GM12874 (cell line): ENCODE data around the gene MYL4.

ENCODE experiments used
- TF ChIP-seq, protein P1 (sequence below): IDR thresholded peaks from 2 replicates; pipeline ENCODE4 v1.5.1; 2011; ENCODE audit warnings: low read depth, mild to moderate bottlenecking, control low read depth, low read length, moderate library complexity; ENCODE audit not compliant: insufficient read depth

Gene MYL4

DNA sequence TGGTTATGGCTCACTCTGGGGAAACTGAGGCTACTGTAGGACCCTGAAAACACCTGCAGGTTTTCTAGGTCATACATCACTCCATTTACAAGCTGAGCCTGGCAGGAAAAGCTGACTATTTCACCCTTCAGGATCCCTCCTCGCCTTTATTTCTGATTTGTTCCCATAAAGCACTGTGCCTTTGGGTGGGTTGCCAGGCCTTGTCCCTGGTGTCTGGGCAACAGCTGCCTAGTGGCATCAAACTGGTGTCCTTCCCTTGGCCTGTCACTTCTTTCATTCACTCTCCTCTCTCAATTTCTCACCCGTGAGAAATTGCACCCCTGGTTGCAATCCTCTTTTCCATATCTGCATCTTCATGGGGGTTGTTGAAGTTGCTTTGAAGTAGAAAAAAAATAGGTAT, 1.6 kb downstream of the MYL4 start:
- TF ChIP-seq, protein P1, sequence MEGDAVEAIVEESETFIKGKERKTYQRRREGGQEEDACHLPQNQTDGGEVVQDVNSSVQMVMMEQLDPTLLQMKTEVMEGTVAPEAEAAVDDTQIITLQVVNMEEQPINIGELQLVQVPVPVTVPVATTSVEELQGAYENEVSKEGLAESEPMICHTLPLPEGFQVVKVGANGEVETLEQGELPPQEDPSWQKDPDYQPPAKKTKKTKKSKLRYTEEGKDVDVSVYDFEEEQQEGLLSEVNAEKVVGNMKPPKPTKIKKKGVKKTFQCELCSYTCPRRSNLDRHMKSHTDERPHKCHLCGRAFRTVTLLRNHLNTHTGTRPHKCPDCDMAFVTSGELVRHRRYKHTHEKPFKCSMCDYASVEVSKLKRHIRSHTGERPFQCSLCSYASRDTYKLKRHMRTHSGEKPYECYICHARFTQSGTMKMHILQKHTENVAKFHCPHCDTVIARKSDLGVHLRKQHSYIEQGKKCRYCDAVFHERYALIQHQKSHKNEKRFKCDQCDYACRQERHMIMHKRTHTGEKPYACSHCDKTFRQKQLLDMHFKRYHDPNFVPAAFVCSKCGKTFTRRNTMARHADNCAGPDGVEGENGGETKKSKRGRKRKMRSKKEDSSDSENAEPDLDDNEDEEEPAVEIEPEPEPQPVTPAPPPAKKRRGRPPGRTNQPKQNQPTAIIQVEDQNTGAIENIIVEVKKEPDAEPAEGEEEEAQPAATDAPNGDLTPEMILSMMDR = no peak

DNA sequence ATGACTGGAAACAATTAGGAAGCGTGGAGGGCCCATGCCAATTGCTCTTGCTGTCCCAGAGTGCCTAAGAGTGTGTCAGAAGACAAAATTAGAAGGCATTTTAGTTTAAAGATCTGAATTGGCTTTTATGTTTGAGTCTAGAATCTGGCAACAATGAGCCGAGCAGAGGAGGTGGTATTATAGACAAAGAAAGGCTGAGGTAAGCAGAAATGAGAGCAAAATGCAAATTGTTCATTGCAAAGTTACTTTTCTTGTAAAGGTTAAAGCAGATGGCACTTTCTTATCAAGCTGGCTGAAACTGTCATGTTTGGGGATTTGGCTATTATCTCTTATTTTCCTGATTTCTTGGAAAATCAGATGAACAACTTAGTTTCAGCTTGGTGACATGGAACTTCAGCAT, 3.3 kb downstream of the MYL4 start:
- TF ChIP-seq, protein P1 = no peak

DNA sequence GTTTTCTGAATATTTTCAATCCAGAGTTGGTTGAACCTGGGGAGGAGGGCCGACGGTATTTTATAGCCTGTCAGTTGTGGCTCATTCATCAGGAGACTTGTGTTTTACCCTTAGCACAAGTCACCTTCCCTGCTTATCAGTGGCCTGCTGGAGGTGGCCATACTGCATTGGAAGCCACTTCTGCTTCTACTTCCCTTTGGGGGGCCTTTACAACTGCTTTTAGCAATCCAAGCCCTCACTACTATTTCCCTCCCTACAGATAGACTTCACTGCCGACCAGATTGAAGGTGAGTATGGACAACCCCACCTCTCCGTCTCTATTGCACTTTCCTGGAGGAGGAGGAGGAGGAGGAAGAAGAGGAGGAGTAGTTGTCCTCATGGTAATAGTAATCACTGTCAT, 4.4 kb downstream of the MYL4 start:
- TF ChIP-seq, protein P1 = no peak

DNA sequence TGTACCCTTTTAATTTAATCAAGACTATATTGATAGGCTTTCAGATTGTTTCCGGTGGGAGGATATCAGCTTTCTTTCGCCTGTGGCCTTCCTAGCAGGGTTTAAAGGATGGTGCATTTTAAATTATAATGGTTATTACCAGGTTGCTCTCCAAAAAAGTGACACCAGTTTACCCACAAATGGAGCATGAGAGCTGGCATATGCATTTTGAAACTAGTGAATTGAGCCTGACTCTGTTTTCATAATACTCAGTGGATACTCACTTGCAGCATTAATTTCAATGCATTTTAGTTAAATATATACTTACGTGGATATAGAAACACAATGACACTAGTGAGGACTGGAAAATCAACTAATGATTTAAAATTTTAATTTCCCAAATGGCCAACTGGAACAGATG, 5.8 kb downstream of the MYL4 start:
- TF ChIP-seq, protein P1 = no peak

DNA sequence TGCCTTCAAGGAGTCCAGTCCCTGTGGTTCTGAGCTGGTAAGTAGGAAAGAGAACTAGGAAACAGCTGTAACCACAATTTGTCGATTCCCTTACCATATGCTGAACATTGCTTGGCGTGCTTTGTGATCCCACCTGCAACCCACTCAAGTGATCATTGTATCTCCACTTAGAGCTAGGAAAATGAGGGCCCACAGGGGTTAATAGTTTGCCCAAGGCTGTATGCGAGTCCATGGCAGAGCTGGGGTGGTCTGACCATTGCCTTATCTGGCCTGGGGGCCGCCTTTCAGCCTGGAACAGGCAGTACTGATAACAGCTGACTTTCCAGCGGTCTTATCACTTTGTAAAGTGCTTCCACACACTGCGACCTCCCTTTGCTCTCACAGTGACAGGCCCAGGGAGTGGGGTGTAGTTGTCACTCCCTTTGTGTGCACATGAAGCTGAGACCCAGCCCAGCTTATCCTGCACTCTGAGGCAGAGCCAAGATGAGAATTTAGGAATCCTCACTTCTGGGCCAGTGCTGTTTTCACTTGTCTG, 9.8 kb downstream of the MYL4 start:
- TF ChIP-seq, protein P1 = no peak

DNA sequence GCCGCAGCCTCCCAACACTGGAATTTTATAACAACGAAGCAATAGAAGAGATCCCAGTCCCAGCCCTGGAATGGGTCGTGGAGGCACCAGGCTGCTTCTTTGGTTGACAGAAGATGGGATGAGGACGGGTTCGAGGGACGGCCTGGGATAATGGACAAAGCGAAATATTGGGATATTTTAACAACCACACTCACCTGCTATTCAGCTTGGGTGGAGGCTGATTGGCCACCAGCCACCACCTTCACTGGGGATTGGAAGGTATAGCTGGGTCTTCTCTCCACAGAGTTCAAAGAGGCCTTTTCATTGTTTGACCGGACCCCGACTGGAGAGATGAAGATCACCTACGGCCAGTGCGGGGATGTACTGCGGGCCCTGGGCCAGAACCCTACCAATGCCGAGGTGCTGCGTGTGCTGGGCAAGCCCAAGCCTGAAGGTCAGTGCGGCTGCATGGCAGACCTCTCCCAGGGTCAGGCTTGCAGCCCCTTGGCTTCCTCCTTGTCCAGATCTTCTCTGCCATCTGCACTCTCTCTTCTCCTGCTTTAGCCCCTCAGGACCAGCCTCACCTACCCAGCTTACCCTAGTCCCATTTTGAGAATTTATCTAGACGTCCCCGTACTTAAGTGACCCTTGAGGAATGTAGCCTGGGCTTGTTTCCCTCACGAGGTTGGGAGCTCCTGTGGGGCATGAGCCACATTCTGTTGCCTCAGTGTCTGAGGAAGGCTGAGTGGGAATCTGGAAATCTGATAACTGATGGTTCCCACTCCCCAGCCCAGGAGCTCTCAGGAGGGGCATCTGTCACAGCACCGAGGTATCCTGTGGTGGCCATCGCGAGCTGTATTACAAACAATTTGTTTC, 10.7 kb downstream of the MYL4 start:
- TF ChIP-seq, protein P1 = no peak

DNA sequence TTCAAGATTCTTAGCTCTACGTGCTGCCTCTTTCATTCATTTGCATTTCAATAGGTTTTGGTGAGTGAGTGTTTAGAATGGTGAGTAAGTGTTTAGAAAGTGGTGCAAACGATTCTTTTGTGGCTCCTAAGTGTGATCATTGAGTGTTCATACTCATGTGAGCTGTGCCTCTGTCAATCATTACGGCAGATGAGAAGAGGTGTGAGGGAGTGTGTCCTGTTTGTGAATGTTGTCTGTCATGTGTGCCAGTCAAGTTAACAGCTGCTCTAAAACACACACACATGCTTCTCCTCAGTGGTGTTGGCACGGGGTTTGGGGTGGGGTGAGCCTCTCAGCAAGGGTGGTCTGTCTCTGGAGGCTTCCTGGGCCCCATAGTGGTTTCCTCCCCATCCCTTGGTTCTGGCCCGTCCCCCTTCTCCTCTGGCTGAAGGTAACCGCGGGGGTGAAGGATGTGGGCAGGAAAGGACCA, 11.4 kb downstream of the MYL4 start:
- TF ChIP-seq, protein P1 = no peak
